Hepatocyte (in vitro differentiated cells): Measurements from ENCODE around the gene ZW10.

Experiments
- CTCF ChIP-seq: fragments of 200-600 bp; sonication (generic); IDR thresholded peaks from 2 replicates; pipeline ENCODE4 v1.5.1; 2016; ENCODE audit warnings: antibody characterized with exemption, mild to moderate bottlenecking; ENCODE audit not compliant: poor library complexity
- EZH2 ChIP-seq: fragments of 200-600 bp; sonication (generic); IDR thresholded peaks from 2 replicates; pipeline ENCODE4 v1.6.1; 2016; ENCODE audit warnings: antibody characterized with exemption, mild to moderate bottlenecking, borderline replicate concordance
- EZH2phosphoT487 ChIP-seq: fragments of 200-600 bp; sonication (generic); IDR thresholded peaks from one replicate; pipeline ENCODE4 v1.6.1; 2018; ENCODE audit warnings: antibody characterized with exemption, mild to moderate bottlenecking, low read depth, moderate library complexity; ENCODE audit not compliant: unreplicated experiment, severe bottlenecking

- TF ChIP-seq CTCF (no peak), EZH2 (no peak), EZH2phosphoT487 (no peak)
These were observed 647 bp upstream of the ZW10 start for GRCh38 chr11:113774174-113774503.
